ENCODE measurements around the gene TNFRSF1A.

Gene TNFRSF1A

GRCh38 chr12:6361834-6362233 lies 20.0 kb upstream of the TNFRSF1A start:
- Histone ChIP-seq H3K9me2 (replicated peaks; ENCODE audit: low read depth, low read length) (no peaks in the 10 kb centered on the region), H3F3A (ENCODE audit: low read depth) (no peaks in the 10 kb centered on the region), H4K20me1 (ENCODE audit: insufficient read depth, low read length, poor library complexity, severe bottlenecking) (no peaks in the 10 kb centered on the region), H3K27me3 (ENCODE audit: insufficient read depth, low read length, poor library complexity, severe bottlenecking) (no peaks in the 10 kb centered on the region), H3K9ac (ENCODE audit: low read depth, low read length, poor library complexity, severe bottlenecking) (no peak overlapping the region), H3K4me2 (ENCODE audit: low read depth, low read length, poor library complexity, severe bottlenecking) (no peak overlapping the region), H3K36me3 (ENCODE audit: insufficient read depth, low read length) (no peaks in the 10 kb centered on the region), H3K9me3 (ENCODE audit: insufficient read depth, low read depth, low read length) (no peaks in the 10 kb centered on the region), H2AFZ (ENCODE audit: low read length) (no peak overlapping the region), H3K79me2 (ENCODE audit: insufficient read depth, low read length) (no peaks in the 10 kb centered on the region), H3K4me3 (ENCODE audit: low read length, poor library complexity, severe bottlenecking) (no peak overlapping the region), H3K4me1 (ENCODE audit: insufficient read depth, low read length, poor library complexity, severe bottlenecking) (no peaks in the 10 kb centered on the region)
- TF ChIP-seq EZH2phosphoT487 (IDR thresholded peaks at IDR 0.05; ENCODE audit: borderline replicate concordance): no peak
- no peak for TF ChIP-seq CTCF (conservative IDR thresholded peaks at IDR 0.05; ENCODE audit: low read length)

GRCh38 chr12:6360578-6361490 lies 19.0 kb upstream of the TNFRSF1A start:
- H3K4me1 ChIP-seq (ENCODE audit: insufficient read depth, low read length, poor library complexity, severe bottlenecking): no peaks in the 10 kb centered on the region

GRCh38 chr12:6360080-6360571 lies 18.2 kb upstream of the TNFRSF1A start:
- TF ChIP-seq CTCF (conservative IDR thresholded peaks at IDR 0.05; ENCODE audit: low read length): no peak
- no peak for TF ChIP-seq EZH2phosphoT487 (IDR thresholded peaks at IDR 0.05; ENCODE audit: borderline replicate concordance)
- Histone ChIP-seq H3K4me3 (ENCODE audit: low read length, poor library complexity, severe bottlenecking) (no peak overlapping the region), H2AFZ (ENCODE audit: low read length) (no peak overlapping the region), H3K27me3 (ENCODE audit: insufficient read depth, low read length, poor library complexity, severe bottlenecking) (no peaks in the 10 kb centered on the region), H3K36me3 (ENCODE audit: insufficient read depth, low read length) (no peaks in the 10 kb centered on the region), H3K9ac (ENCODE audit: low read depth, low read length, poor library complexity, severe bottlenecking) (no peak overlapping the region), H3K9me3 (ENCODE audit: insufficient read depth, low read depth, low read length) (no peaks in the 10 kb centered on the region), H3K79me2 (ENCODE audit: insufficient read depth, low read length) (no peaks in the 10 kb centered on the region), H3F3A (ENCODE audit: low read depth) (no peaks in the 10 kb centered on the region), H3K4me1 (ENCODE audit: insufficient read depth, low read length, poor library complexity, severe bottlenecking) (no peaks in the 10 kb centered on the region), H3K4me2 (ENCODE audit: low read depth, low read length, poor library complexity, severe bottlenecking) (no peak overlapping the region), H4K20me1 (ENCODE audit: insufficient read depth, low read length, poor library complexity, severe bottlenecking) (no peaks in the 10 kb centered on the region), H3K9me2 (replicated peaks; ENCODE audit: low read depth, low read length) (no peaks in the 10 kb centered on the region)

More at GRCh38 chr12:6360578-6361490, 19.0 kb upstream of the TNFRSF1A start:
- no peaks in the 10 kb centered on the region for H4K20me1 ChIP-seq (ENCODE audit: insufficient read depth, low read length, poor library complexity, severe bottlenecking)
- H3K79me2 ChIP-seq (ENCODE audit: insufficient read depth, low read length): no peaks in the 10 kb centered on the region
- no peaks in the 10 kb centered on the region for H3K36me3 ChIP-seq (ENCODE audit: insufficient read depth, low read length)
- H3K9me3 ChIP-seq (ENCODE audit: insufficient read depth, low read depth, low read length): no peaks in the 10 kb centered on the region
- H3K9ac ChIP-seq (ENCODE audit: low read depth, low read length, poor library complexity, severe bottlenecking): no peak overlapping the region
- H3K4me2 ChIP-seq (ENCODE audit: low read depth, low read length, poor library complexity, severe bottlenecking): no peak overlapping the region
- no peak overlapping the region for H2AFZ ChIP-seq (ENCODE audit: low read length)
- no peaks in the 10 kb centered on the region for H3F3A ChIP-seq (ENCODE audit: low read depth)
- no peaks in the 10 kb centered on the region for H3K9me2 ChIP-seq (replicated peaks; ENCODE audit: low read depth, low read length)
- H3K27me3 ChIP-seq (ENCODE audit: insufficient read depth, low read length, poor library complexity, severe bottlenecking): no peaks in the 10 kb centered on the region
- H3K4me3 ChIP-seq (ENCODE audit: low read length, poor library complexity, severe bottlenecking): no peak overlapping the region
- TF ChIP-seq CTCF (conservative IDR thresholded peaks at IDR 0.05; ENCODE audit: low read length) (no peak), EZH2phosphoT487 (IDR thresholded peaks at IDR 0.05; ENCODE audit: borderline replicate concordance) (no peak)

Measured in Loucy (cell line).